ENCODE measurements around the gene VILL. TPM values are rescaled to one million over a fixed set of nuclear protein-coding genes. Genes with fewer than 3 reads are reported as not detected.
"Not testable (repeated sequence)": the region's sequence is repeated elsewhere in the genome, so short reads cannot be mapped to it uniquely, and the experiment has no call there.

Gene VILL
- total RNA-seq, 1 donor from 2014 or later, result 12.8 TPM

GRCh38 chr3:38049358-38050126 lies 59.0 kb downstream of the VILL start:
- intact Hi-C loops (cut with micrococcal nuclease), result no loop called here
- no peaks in the 10 kb centered on the region for H3K9me3 Mint-ChIP-seq
- peaks cover 14% of the 10 kb centered on the region for H3K27me3 Mint-ChIP-seq (ENCODE audit: low read depth)
- no peak for DNase-seq (ENCODE audit: low spot score)
- no peak overlapping the region for H3K4me3 Mint-ChIP-seq (ENCODE audit: low read depth)
- no peaks in the 10 kb centered on the region for H3K4me1 Mint-ChIP-seq (ENCODE audit: low read depth)
- H3K27ac Mint-ChIP-seq, result no peak overlapping the region
- no peaks in the 10 kb centered on the region for H3K36me3 Mint-ChIP-seq (ENCODE audit: low read depth)

DNA sequence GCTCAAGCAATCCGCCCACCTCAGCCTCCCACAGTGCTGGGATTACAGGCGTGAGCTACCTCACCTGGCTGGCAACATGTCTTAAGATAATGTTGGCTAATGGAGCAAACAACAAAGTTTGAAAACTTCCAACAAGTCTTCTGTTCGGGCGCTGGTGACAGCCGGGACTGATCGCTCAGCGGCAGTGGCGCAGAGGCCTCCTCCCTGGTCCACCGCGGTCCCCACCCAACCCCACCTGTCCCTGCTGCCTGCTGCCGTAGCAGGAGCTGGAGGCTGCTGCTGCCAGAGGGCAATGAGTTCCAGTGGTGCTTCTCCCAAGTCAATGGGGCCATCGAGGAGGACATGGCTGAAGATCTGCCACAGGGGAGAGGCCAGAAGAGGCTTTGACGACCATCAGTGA lies 60.5 kb downstream of the VILL start:
- Mint-ChIP-seq H3K4me3 (ENCODE audit: low read depth) (no peak overlapping the region), H3K9me3 (no peaks in the 10 kb centered on the region), H3K27me3 (ENCODE audit: low read depth) (peaks cover 6% of the 10 kb centered on the region), H3K4me1 (ENCODE audit: low read depth) (peaks cover 6% of the 10 kb centered on the region), H3K36me3 (ENCODE audit: low read depth) (no peaks in the 10 kb centered on the region), H3K27ac (no peak overlapping the region)
- DNase-seq (ENCODE audit: low spot score), result no peak
- intact Hi-C loops (cut with micrococcal nuclease), result no loop called here

GRCh38 chr3:38053286-38053685 lies 62.7 kb downstream of the VILL start:
- H3K27me3 Mint-ChIP-seq (ENCODE audit: low read depth); H3K27ac Mint-ChIP-seq; H3K36me3 Mint-ChIP-seq (ENCODE audit: low read depth); H3K9me3 Mint-ChIP-seq; DNase-seq (ENCODE audit: low spot score); H3K4me3 Mint-ChIP-seq (ENCODE audit: low read depth); H3K4me1 Mint-ChIP-seq (ENCODE audit: low read depth); intact Hi-C loops (cut with micrococcal nuclease): not testable (repeated sequence)

GRCh38 chr3:38053813-38054498 lies 63.4 kb downstream of the VILL start:
- H3K4me1 Mint-ChIP-seq (ENCODE audit: low read depth); H3K36me3 Mint-ChIP-seq (ENCODE audit: low read depth); H3K27ac Mint-ChIP-seq; intact Hi-C loops (cut with micrococcal nuclease); H3K4me3 Mint-ChIP-seq (ENCODE audit: low read depth); DNase-seq (ENCODE audit: low spot score); H3K9me3 Mint-ChIP-seq; H3K27me3 Mint-ChIP-seq (ENCODE audit: low read depth): not testable (repeated sequence)

DNA sequence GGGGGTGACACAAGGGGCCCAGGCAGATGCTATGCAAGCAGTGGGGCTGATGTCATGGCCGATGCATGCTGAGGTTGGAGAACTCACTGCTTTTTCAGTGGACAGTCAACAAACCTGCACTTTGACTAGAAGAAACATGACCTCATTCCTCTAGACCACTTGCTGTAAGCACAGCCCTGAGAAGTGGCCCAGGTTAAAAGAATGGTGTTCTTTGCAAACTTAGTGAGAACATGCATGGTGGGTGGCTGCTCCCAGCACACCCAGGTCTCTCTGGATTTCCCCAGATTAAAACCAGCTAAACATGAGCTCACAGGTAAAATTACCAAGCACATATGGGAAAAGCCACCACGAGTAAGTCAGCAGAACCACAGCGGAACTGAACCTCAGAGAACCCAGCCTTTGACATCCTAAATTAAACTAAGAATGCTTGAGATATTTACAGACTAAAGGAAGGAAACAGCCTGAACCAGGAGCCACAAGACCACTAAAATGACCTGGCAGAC lies 64.0 kb downstream of the VILL start:
- intact Hi-C loops (cut with micrococcal nuclease), result no loop called here
- no peak for DNase-seq (ENCODE audit: low spot score)
- Mint-ChIP-seq H3K27me3 (ENCODE audit: low read depth) (peaks cover 2% of the 10 kb centered on the region), H3K9me3 (no peaks in the 10 kb centered on the region), H3K36me3 (ENCODE audit: low read depth) (no peaks in the 10 kb centered on the region), H3K27ac (no peak overlapping the region), H3K4me1 (ENCODE audit: low read depth) (peaks cover 8% of the 10 kb centered on the region), H3K4me3 (ENCODE audit: low read depth) (no peak overlapping the region)

Other genes with a start within 250 kb of the VILL start
- 8.7 and 11.8 TPM in 2 replicates for gene CTDSPL, start 128.9 kb upstream of the VILL start, total RNA-seq
- 4.3 and 6.9 TPM in 2 replicates for gene PLCD1, start 38.9 kb downstream of the VILL start, total RNA-seq
- 0.02 and 0.16 TPM in 2 replicates for gene DLEC1, start 48.4 kb downstream of the VILL start, total RNA-seq
- gene ACAA1, start 146.3 kb downstream of the VILL start, total RNA-seq, result 68.6 and 69.5 TPM in 2 replicates
- 36.5 and 46.5 TPM in 2 replicates for gene MYD88, start 147.9 kb downstream of the VILL start, total RNA-seq
- gene OXSR1, start 174.8 kb downstream of the VILL start, total RNA-seq, result 62.2 and 65.8 TPM in 2 replicates